ENCODE measurements around the gene ABRAXAS1.

ABRAXAS1 gene

DNA sequence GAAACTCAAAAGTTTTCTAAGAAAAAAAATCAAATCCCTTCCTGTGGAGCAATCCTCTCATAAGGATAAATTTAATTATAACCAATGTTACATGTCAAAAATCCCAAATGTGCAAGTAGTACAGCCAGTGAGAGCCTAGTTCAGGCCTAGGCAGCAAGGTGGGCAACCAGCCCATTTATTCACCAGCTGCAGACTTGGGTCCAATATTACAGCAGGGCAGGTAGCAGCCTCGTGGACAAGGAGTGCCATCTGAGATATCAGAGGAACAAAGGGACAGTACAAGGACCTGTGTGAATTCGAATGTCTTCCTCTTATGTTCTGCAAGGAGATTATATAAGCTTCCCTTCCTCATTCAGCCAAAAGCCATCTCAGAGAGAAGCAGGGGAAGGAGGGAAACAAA lies 35.9 kb downstream of the ABRAXAS1 start:
- no peak for DNase-seq (ENCODE audit: low spot score)

DNA sequence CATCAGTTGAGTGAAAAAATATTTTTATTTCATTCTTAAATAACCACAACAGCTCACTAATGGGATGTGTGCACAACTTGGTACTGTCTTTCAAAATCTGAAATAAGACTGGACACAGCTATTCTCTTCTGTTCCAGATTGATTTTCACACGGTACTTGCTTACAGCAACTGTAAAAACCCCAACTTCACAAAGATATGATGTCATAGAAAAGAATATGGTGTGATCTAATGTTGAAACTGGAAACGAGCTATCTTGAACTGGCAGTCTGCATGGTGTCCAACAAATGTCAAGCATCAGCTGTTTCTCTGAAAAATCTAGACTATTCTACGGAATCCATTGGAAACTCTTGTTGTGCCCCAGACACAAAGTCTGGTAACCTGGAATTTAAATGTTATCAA lies 44.0 kb downstream of the ABRAXAS1 start:
- DNase-seq (ENCODE audit: low spot score): no peak

DNA sequence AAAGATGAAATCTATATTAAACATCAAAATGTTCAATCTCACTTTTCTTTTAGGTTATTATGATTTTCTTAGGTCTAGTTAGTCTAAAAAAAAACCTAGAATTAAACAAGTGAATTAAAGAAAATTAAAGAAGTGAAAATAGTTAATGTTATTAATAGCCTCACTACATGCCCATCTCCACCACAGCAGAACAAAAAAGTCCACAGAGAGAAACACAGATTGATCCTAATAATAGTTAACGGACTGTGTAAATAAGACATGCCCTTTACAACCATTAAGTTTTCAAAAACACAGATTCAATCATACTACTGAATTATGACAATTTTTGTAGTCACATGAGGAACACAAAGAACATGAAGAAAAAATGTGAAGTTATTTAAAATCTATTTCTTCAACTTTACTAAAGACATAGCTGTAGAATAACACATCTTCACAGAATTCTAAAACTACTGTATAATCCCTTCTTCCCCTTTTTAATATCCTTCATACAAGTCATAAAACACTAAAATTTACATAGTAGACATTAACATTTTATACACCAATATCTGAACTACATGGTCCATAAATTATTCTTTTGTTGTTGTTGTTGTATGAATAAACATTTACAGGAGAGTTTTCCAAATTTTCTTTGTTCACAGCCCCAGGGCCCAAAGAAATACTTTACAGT lies 44.6 kb downstream of the ABRAXAS1 start:
- DNase-seq (ENCODE audit: low spot score): no peak

DNA sequence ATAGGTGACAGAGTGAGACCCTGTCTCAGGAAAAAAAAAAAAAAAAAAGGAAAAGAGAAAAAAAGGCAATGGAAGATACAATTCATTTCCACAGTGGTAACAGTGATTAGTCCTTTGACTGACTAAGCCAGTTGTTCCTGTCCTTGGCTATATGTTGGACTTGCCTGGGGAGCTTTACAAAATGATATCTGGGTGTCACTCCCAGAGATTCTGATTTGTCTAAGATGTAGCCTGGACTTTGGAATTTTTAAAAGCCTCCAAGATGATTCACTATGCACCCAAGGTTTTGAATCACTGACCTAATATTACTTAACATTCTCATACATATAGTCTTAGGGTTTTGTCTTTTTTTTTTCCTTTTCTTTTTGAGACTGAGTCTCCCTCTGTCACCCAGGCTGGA lies 46.2 kb downstream of the ABRAXAS1 start:
- no peak for DNase-seq (ENCODE audit: low spot score)

DNA sequence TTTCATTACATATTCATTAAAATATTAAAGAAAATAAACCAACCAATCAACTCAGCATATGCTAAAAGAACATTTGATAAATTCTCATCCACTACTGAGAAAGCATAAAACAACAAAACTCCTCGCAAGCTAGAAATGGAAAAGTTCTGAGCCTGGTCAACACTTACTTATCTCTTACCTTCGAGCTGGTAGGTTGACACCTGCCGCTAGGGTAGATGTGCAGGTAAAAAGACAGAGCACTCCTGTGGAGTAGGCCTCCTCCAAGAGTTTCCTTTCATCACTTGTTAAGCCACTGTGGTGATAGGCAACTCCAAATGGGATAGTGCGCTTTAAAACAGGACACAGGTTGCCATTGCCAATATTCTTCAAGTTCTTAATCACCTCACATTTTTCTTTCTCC lies 48.2 kb downstream of the ABRAXAS1 start:
- DNase-seq (ENCODE audit: low spot score): no peak

DNA sequence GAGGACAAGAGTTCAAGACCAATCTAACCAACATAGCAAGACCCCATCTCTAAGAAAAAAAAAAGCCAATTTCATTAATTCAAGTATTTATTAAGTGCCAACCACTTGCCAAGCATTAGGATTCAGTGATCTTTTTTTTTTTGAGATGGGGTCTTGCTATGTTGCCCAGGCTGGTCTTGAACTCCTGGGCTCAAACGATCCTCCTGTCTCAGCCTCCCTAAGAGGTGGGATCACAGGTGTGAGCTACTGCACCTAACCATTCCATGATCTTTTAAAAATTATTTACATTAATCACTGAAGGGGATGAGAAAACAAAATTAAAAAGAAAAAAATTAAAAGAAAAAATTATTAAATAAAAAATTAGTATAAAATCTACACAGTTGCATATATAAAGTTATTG lies 53.7 kb downstream of the ABRAXAS1 start:
- DNase-seq (ENCODE audit: low spot score): no peak

DNA sequence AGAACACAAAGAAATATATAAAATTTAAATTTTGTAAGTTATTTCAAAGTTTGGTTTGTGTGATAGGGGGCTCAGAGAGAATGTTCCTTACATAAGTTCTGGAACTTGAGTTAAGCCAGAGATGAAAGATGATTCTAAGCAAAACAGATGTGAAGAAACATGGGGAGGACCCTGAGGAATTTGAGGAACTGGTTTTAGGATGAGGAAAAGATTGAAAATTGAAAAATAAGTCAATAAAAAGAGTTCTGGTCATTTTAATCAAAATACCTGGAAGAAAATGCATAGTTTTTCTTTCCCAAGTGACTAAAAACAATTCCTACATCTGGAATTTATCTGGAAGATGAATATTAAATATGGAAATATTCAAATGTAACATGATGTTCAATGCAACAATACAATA lies 66.7 kb downstream of the ABRAXAS1 start:
- DNase-seq (ENCODE audit: low spot score): no peak

DNA sequence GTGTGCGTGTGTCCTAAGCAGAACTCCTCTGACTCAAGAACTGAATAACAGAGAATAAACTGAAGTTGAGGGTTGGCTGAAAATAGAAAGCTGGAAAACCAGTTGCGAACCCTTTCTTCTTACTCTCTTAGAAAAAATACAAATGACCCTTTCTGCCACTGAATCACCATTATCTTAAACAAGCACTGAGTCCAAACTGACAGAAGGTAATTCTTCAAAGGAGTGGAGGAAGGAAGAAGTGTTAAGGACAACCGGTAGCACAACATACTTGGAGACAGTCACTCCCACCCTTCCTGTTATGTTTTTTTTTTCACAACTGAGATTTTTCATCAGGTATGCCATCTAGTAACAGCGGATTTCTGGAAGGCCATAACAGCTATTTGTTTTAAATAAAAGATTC lies 67.3 kb downstream of the ABRAXAS1 start:
- no peak for DNase-seq (ENCODE audit: low spot score)

DNA sequence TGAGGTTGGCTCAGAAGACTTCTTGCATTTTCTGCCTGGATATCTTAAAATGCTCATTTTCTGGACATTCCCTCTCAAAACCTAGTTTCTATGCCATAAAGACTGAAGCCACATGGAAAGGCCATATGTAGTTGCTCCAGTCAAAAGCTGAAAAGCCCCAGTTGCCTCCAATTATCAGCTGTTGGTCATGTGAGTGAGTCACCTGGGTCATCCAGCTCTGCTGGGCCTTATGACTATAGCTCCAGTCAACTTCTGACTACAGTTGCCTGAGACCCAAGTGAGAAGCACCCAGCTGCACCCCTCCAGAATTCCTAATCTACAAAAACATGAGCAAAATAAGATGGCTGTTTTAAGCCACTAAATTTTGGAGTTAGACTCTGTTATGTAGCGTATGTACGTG lies 71.2 kb downstream of the ABRAXAS1 start:
- no peak for DNase-seq (ENCODE audit: low spot score)
